Mesendoderm (in vitro differentiated cells): ENCODE data around the gene SCO1.

Experiments used
- DNase-seq: peaks from one replicate; pipeline ENCODE4 v3.0.0; 2013
- H2AK5ac ChIP-seq: 2 replicates; pipeline ENCODE4 v1.6.1; 2013; ENCODE audit warnings: low read length, inconsistent platforms
- H2BK120ac ChIP-seq: 2 replicates; pipeline ENCODE4 v1.6.1; 2013; ENCODE audit warnings: low read depth, mild to moderate bottlenecking, low read length, moderate library complexity, mixed read lengths
- H2BK15ac ChIP-seq: replicated peaks from 2 replicates; pipeline ENCODE4 v1.6.1; 2013; ENCODE audit warnings: low read depth, mild to moderate bottlenecking, moderate library complexity
- H2BK5ac ChIP-seq: 2 replicates; pipeline ENCODE4 v1.6.1; 2013; ENCODE audit warnings: low read length, inconsistent platforms
- H3K18ac ChIP-seq: 2 replicates; pipeline ENCODE4 v1.6.1; 2013; ENCODE audit warnings: mild to moderate bottlenecking, low read length, mixed read lengths
- H3K23ac ChIP-seq: one replicate; pipeline ENCODE4 v1.6.1; 2013; ENCODE audit warnings: low read length
- H3K27ac ChIP-seq: 2 replicates; pipeline ENCODE4 v1.5.1; 2013; ENCODE audit warnings: low read depth, mild to moderate bottlenecking, inconsistent platforms, low read length, moderate library complexity
- H3K27me3 ChIP-seq: 2 replicates; pipeline ENCODE4 v1.6.1; 2013; ENCODE audit warnings: low read length, control low read depth, mild to moderate bottlenecking, inconsistent platforms; ENCODE audit not compliant: insufficient read depth, poor library complexity
- H3K36me3 ChIP-seq: 2 replicates; pipeline ENCODE4 v1.6.1; 2013; ENCODE audit warnings: low read length, inconsistent platforms; ENCODE audit not compliant: control insufficient read depth, insufficient read depth
- H3K4ac ChIP-seq: one replicate; pipeline ENCODE4 v1.6.1; 2013; ENCODE audit warnings: low read depth, mild to moderate bottlenecking, low read length, moderate library complexity
- H3K4me1 ChIP-seq: 2 replicates; pipeline ENCODE4 v1.6.1; 2013; ENCODE audit warnings: low read depth, low read length, inconsistent platforms; ENCODE audit not compliant: control insufficient read depth
- H3K4me2 ChIP-seq: 2 replicates; pipeline ENCODE4 v1.6.1; 2013; ENCODE audit warnings: low read length
- H3K4me3 ChIP-seq: 2 replicates; pipeline ENCODE4 v1.5.1; 2013; ENCODE audit warnings: mild to moderate bottlenecking, low read length
- H3K56ac ChIP-seq: one replicate; pipeline ENCODE4 v1.6.1; 2013; ENCODE audit warnings: low read length
- H3K79me1 ChIP-seq: 2 replicates; pipeline ENCODE4 v1.6.1; 2013; ENCODE audit warnings: low read length, inconsistent platforms
- H3K79me2 ChIP-seq: 2 replicates; pipeline ENCODE4 v1.6.1; 2013; ENCODE audit warnings: mild to moderate bottlenecking, low read length; ENCODE audit not compliant: control insufficient read depth, insufficient read depth
- H3K9ac ChIP-seq: 2 replicates; pipeline ENCODE4 v1.6.1; 2013; ENCODE audit warnings: low read length, inconsistent platforms
- H4K5ac ChIP-seq: one replicate; pipeline ENCODE4 v1.6.1; 2013; ENCODE audit warnings: low read length
- H4K8ac ChIP-seq: one replicate; pipeline ENCODE4 v1.6.1; 2013; ENCODE audit warnings: low read depth, mild to moderate bottlenecking, control low read depth, low read length, moderate library complexity
- WGBS: extraction: QIAGEN DNeasy Blood & Tissue Kit; methylation state at CpG from one replicate; pipeline ENCODE4 v1.1.7; 2013; ENCODE audit warnings: low lambda C conversion rate, missing lambda C conversion rate; ENCODE audit not compliant: insufficient coverage; ENCODE audit errors: extremely low coverage; 5-methylcytosine and 5-hydroxymethylcytosine counted together

Gene SCO1

GRCh38 chr17:10741416-10742135 lies 44.2 kb upstream of the SCO1 start:
- no peaks in the 10 kb centered on the region for H3K79me2 ChIP-seq
- no peaks in the 10 kb centered on the region for H3K36me3 ChIP-seq
- no peak overlapping the region for H2AK5ac ChIP-seq
- no peak overlapping the region for H3K4ac ChIP-seq
- no peak overlapping the region for H3K27ac ChIP-seq
- H3K9ac ChIP-seq: no peak overlapping the region
- no peaks in the 10 kb centered on the region for H3K27me3 ChIP-seq
- DNase-seq: no peak
- WGBS: no CpG with 5 or more reads among the region's 10 CpGs
- no peak overlapping the region for H3K18ac ChIP-seq
- H3K56ac ChIP-seq: no peak overlapping the region
- no peak overlapping the region for H2BK5ac ChIP-seq
- no peak overlapping the region for H4K5ac ChIP-seq
- no peaks in the 10 kb centered on the region for H3K79me1 ChIP-seq
- H3K23ac ChIP-seq: no peak overlapping the region
- H3K4me1 ChIP-seq: no peaks in the 10 kb centered on the region
- no peak overlapping the region for H3K4me2 ChIP-seq
- no peak overlapping the region for H2BK120ac ChIP-seq
- no peak overlapping the region for H3K4me3 ChIP-seq
- no peak overlapping the region for H4K8ac ChIP-seq
- H2BK15ac ChIP-seq: no peak overlapping the region

DNA sequence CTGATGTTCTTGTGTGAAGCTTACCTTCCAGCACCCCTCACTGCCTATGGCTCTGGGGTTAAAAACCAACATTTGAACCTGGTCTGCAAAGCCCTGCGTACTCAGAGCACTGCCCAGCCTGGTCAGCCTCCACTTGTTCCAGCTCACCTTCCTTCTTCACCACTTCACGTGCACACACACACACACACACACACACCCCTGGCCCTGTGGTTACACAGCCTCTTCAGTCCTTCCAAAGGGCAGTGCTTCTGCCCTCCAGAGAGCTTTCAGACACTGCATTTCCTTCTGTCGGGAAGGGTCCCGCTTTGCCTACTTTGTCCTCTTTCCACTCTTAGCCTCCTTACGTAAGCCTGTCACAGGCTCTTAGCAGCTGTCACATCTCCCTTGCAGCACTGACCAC lies 42.1 kb upstream of the SCO1 start:
- no CpG with 5 or more reads among the region's 5 CpGs for WGBS
- Histone ChIP-seq H3K23ac (no peak overlapping the region), H3K27ac (no peak overlapping the region), H3K79me2 (no peaks in the 10 kb centered on the region), H4K8ac (no peak overlapping the region), H3K27me3 (no peaks in the 10 kb centered on the region), H3K4ac (no peak overlapping the region), H3K4me2 (no peak overlapping the region), H2BK5ac (no peak overlapping the region), H2BK15ac (no peak overlapping the region), H2AK5ac (no peak overlapping the region), H3K36me3 (no peaks in the 10 kb centered on the region), H3K56ac (no peak overlapping the region), H3K4me1 (no peaks in the 10 kb centered on the region), H4K5ac (no peak overlapping the region), H3K4me3 (no peak overlapping the region), H2BK120ac (no peak overlapping the region), H3K18ac (no peak overlapping the region), H3K9ac (no peak overlapping the region), H3K79me1 (no peaks in the 10 kb centered on the region)
- no peak for DNase-seq

DNA sequence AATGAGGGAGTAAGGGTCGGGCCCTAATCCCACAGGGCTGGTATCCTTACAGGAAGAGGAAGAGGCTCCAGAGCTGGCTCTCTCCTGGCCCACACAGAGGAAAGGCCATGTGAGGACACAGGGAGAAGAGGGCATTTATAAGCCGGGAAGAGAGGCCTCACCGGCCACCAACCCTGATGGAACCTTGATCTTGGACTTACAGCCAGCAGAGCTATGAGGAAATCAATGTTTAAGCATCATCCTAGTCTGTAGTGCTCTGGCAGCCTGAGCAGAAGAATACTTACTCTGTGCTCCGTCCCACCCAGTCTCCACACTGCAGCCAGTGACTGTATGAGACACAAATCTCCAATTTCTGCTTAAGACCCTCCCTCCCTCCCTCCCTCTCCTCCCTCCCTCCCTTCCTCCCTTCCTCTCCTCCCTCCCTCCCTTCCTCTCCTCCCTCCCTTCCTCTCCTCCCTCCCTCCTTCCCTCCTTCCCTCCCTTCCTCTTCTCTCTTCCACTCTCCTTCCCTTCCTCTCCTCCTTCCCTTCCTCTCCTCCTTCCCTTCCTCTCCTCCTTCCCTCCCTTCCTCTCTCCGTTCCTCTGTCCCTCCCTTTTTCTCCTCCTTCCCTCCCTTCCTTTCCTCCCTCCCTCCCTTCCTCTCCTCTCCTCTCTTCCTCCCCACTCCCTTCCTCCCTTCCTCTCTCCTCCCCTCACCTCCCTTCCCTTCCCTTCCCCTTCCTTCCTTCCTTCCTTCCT lies 41.4 kb upstream of the SCO1 start:
- H3K27ac ChIP-seq: no peak overlapping the region
- no peak overlapping the region for H3K23ac ChIP-seq
- no peak overlapping the region for H3K4me2 ChIP-seq
- no peaks in the 10 kb centered on the region for H3K79me1 ChIP-seq
- peak overlapping the region; percentile 19 for H3K56ac ChIP-seq
- no peak overlapping the region for H2AK5ac ChIP-seq
- no peak overlapping the region for H3K18ac ChIP-seq
- DNase-seq: no peak
- no peak overlapping the region for H4K5ac ChIP-seq
- no peak overlapping the region for H4K8ac ChIP-seq
- H2BK15ac ChIP-seq: no peak overlapping the region
- no peak overlapping the region for H3K9ac ChIP-seq
- no peaks in the 10 kb centered on the region for H3K27me3 ChIP-seq
- no peaks in the 10 kb centered on the region for H3K4me1 ChIP-seq
- WGBS: no CpG with 5 or more reads among the region's 5 CpGs
- no peak overlapping the region for H3K4me3 ChIP-seq
- H3K79me2 ChIP-seq: no peaks in the 10 kb centered on the region
- no peaks in the 10 kb centered on the region for H3K36me3 ChIP-seq
- H2BK120ac ChIP-seq: no peak overlapping the region
- no peak overlapping the region for H2BK5ac ChIP-seq
- no peak overlapping the region for H3K4ac ChIP-seq

- Histone ChIP-seq H3K4me2 (no peak overlapping the region), H3K18ac (no peak overlapping the region), H2AK5ac (no peak overlapping the region), H2BK15ac (no peak overlapping the region), H3K4ac (no peak overlapping the region), H2BK5ac (no peak overlapping the region), H3K27me3 (no peaks in the 10 kb centered on the region), H3K4me3 (no peak overlapping the region), H3K79me1 (no peaks in the 10 kb centered on the region), H4K8ac (no peak overlapping the region), H3K4me1 (no peaks in the 10 kb centered on the region), H4K5ac (no peak overlapping the region), H3K79me2 (no peaks in the 10 kb centered on the region), H2BK120ac (no peak overlapping the region), H3K56ac (no peak overlapping the region), H3K27ac (no peak overlapping the region), H3K36me3 (no peaks in the 10 kb centered on the region), H3K9ac (no peak overlapping the region), H3K23ac (no peak overlapping the region)
- DNase-seq: no peak
- WGBS: no CpG with 5 or more reads among the region's 3 CpGs
Measured at GRCh38 chr17:10737736-10738135, 40.4 kb upstream of the SCO1 start.

DNA sequence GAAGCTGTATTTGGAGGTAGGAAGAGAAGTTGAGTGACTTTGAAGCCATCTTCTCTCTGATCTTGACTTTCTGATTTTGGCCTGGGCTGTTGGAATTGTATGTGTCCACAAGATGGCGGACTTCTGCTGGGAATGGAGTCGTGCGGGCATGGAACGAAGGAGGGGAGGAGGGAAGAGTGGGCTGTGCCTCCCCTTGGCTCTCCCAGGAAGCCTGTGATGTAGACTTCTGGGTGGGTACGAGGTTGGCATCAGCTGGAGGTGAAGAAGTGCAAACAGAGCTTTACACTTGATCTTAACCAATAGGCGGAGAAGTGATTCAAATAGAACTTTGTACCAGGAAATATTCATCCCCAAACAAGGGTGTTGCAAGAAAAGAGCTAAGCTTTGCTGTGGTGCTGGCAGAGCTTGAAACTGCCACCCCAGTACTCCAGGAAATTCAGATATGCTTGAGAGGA lies 39.9 kb upstream of the SCO1 start:
- WGBS: no CpG with 5 or more reads among the region's 6 CpGs
- Histone ChIP-seq H3K4ac (no peak overlapping the region), H3K4me3 (no peak overlapping the region), H3K4me1 (no peaks in the 10 kb centered on the region), H3K27me3 (no peaks in the 10 kb centered on the region), H3K56ac (no peak overlapping the region), H3K4me2 (no peak overlapping the region), H2BK120ac (no peak overlapping the region), H3K9ac (no peak overlapping the region), H3K27ac (no peak overlapping the region), H3K79me2 (no peaks in the 10 kb centered on the region), H3K18ac (no peak overlapping the region), H2AK5ac (no peak overlapping the region), H3K23ac (no peak overlapping the region), H3K36me3 (no peaks in the 10 kb centered on the region), H4K8ac (no peak overlapping the region), H2BK5ac (no peak overlapping the region), H2BK15ac (no peak overlapping the region), H4K5ac (no peak overlapping the region), H3K79me1 (no peaks in the 10 kb centered on the region)
- DNase-seq: peak; percentile 70
